GM18520 (cell line): ENCODE measurements around the gene TIE1.
"Not testable (repeated sequence)": the region's sequence is repeated elsewhere in the genome, so short reads cannot be mapped to it uniquely, and the experiment has no call there.

Experiments
- ATAC-seq: cut with Tn5 transposase; IDR thresholded peaks from one replicate; pipeline ENCODE4 v1.9.1; 2021; ENCODE audit not compliant: unreplicated experiment

Gene TIE1

DNA sequence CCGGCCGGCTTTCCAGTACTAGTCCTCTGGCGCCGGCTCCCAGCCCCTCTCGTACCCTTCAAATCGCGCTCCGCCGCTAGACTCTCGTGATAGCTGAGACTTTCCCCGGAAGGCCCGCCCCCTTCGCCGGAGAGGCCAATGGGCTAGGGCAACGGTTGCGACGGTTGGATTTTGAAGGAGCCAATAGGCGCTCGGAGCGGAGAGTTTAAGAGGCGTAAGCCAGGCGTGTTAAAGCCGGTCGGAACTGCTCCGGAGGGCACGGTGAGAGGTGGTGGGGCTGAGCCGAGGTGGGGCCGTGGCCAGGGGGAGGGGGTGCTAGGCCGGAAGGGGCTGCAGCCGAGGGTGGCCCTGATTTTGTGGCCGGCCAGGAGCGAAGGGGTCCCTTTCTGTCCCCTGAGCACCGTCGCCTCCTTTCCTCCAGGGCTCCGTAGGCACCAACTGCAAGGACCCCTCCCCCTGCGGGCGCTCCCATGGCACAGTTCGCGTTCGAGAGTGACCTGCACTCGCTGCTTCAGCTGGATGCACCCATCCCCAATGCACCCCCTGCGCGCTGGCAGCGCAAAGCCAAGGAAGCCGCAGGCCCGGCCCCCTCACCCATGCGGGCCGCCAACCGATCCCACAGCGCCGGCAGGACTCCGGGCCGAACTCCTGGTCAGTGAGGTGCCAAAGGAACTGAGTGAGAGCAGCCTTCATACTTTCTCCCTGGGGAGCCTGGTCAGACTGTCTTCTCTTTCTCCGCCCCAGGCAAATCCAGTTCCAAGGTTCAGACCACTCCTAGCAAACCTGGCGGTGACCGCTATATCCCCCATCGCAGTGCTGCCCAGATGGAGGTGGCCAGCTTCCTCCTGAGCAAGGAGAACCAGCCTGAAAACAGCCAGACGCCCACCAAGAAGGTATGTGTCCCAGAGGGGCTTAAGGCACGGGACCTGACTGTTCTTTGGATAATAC is 58.2 kb downstream of the TIE1 start, which contains the start of gene CDC20:
Gene CDC20 (plus strand): TSS at position 236 of the 948 bp plus-strand sequence. CDS start 235 bp downstream, at position 471.
- peak; percentile 90 for ATAC-seq

DNA sequence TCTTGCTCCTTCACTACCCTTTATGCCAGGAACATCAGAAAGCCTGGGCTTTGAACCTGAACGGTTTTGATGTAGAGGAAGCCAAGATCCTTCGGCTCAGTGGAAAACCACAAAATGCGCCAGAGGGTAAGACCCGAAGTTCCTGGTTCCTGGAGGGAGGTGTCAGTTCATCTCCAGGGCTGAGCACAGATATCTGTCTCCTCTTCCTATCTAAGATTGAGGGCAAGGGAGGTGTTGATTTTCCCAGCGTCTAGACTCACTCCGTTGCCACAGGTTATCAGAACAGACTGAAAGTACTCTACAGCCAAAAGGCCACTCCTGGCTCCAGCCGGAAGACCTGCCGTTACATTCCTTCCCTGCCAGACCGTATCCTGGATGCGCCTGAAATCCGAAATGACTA is 58.9 kb downstream of the TIE1 start:
- no peak for ATAC-seq

DNA sequence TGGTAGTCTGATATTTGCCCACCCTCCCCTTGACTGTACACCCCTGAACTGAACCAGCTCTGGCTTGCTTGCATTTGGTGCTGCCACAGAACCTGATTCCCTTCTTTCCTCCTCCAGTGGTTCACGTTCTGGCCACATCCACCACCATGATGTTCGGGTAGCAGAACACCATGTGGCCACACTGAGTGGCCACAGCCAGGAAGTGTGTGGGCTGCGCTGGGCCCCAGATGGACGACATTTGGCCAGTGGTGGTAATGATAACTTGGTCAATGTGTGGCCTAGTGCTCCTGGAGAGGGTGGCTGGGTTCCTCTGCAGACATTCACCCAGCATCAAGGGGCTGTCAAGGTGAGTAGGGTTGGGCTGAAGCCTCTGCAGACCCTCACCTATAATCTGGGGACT is 59.8 kb downstream of the TIE1 start:
- no peak for ATAC-seq

DNA sequence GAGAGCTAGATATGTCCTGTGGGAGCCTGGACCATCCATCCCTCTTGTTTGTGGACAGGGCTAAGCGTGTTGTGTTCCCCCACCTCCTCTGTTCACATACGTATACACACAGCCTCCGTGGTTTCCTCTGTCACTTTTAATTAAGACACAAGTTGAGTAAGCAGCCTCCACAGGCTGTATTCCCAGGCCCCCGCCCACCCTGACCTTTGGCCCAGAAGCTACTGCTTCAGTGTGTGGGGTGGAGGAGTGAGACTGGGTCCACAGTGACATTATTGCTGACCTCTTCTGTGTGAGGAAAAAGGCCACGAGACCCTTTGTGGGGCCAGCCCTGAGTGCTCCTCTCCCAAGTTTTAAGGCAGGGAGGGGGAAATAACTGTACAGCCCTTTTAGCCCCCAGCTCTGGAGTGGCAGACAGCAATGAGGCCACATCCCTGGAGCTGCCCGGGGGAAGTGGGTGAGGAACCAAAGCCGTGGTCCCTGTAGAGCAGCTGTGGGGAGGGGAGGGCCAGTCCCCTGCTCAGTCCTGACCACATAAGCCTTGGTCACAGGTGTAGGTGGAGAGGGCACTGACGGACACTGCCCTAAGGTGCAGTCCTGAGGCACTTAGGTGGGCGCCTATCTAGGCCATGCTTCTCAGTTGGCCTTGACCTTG is 62.6 kb downstream of the TIE1 start:
- ATAC-seq, result no peak

DNA sequence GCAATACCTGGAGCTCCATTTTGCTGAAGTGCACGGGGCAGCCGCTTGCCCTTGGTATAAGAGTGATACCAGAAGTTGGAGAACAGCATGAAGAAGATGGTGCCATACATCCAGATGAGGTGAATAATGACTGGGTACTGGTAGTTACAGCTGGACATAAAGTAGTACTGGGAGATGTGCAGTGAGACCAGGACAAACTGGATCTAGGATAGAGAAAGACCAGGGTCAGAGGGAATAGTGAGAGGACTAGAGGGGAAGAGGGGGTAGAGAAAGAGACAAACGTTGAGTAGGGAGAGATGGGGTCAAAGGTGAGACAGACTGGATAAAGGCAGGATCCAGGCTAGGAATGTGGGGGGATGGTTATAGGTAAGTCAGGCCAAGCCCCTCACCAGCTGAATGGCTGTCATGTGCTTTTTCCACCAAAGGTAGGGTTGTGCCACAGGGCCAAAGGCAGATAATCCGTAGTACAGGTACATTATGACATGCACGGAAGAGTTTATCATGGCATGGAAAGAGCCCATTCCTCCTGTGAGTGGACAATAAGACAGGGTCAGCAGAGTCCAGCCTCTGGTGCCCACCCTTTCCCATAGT is 63.2 kb downstream of the TIE1 start:
- no peak for ATAC-seq

DNA sequence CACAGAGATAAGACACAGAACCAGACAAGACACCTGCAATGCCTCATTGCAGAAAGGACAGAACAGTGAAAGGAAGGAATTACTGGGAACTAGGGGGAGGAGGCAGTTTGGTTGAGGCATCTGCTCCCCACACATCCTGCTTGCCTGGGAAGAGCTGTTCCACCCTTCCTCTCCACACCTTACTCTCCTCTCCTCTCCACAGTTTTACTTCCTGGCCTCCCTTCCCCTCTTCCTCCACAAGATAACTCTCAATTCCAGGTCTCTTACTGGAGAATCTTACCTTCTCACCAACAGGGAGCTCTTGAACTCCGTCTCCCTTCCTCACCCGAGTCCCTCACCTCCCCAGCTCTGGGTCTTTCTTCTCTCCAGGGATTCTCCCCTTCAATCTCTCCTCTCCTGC is 64.9 kb downstream of the TIE1 start:
- ATAC-seq, result no peak

DNA sequence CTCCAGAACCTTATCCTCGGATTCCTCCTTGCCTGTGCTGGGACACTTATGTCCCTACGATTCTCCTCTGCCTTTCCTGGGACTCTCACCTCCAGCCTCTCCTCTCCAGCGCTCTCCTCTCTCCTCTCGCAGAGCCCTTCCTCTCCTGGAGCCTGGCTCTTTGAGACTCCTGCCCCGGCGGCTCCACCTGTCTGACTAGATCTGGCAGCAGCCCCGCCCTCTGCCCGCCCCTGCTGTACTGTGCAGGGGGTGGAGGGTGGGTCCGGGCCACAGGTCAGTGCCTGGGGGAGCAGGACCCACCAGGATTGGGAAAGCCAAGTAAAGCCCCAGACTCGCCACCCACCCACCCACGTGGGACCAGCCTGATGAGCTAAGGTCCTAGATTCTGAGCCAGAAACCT is 65.4 kb downstream of the TIE1 start:
- ATAC-seq, result no peak

DNA sequence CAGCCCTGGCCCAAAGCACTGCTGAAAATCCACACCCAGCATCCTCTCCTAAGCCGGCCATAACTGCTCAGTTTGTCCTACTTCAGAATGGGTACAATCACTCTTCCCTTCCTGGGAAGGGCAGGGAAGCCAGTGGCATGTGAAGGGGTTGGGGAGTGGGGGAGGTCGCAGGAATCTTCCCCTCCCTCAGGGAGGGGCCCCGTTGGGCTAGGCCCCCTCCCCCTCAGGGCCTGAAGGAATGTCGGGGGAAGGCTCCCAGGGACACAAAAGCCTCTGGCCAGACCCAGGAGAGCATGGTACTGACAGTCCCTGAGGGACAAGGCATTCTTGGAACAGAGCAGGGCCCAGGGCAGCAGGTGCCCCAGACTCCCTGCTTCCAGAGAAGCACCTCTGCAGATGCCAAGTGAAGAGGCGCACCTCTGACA is 65.8 kb downstream of the TIE1 start:
- ATAC-seq, result no peak

DNA sequence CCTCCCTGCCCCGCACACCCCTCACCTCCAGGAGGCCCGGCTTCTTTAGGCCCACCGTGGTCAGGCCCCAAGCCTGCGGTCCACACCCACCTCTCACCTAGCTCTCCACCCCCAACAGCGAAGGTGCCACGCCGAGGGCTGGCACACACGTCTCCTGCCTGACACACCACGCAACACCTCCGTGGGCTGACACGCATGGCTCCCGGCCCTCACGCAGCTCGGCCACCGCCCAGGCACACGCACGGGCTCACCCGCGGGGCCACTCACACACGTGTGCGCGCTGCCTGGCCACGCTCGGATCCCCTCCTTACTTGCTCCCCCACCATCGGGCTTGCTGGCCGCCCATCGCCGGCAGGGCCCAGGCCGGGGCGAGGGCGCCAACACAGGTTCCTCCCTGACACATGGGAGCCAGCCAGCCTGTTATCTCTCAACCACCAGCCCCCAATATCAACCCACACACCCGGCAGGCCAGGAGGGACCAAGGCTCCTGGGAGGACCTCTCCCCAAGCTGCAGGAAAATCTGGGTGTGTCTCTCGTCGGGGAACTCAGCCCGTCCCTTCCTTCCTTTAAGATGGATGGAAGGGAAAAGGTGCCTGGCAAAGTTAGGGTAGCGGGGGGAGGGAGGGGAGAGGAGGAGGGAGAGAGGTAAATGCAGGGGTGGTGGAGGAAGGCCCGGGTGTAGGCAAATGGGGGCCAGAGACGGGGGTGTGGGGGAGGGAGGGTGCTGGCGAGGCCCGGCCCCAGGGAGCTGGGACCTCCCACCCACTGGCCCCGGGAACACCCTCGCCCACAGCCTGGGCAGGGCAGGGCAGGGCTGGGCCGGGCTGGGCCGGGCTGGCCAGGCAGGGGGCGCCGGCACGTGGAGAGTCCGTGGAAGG is 66.5 kb downstream of the TIE1 start:
- ATAC-seq, result no peak

DNA sequence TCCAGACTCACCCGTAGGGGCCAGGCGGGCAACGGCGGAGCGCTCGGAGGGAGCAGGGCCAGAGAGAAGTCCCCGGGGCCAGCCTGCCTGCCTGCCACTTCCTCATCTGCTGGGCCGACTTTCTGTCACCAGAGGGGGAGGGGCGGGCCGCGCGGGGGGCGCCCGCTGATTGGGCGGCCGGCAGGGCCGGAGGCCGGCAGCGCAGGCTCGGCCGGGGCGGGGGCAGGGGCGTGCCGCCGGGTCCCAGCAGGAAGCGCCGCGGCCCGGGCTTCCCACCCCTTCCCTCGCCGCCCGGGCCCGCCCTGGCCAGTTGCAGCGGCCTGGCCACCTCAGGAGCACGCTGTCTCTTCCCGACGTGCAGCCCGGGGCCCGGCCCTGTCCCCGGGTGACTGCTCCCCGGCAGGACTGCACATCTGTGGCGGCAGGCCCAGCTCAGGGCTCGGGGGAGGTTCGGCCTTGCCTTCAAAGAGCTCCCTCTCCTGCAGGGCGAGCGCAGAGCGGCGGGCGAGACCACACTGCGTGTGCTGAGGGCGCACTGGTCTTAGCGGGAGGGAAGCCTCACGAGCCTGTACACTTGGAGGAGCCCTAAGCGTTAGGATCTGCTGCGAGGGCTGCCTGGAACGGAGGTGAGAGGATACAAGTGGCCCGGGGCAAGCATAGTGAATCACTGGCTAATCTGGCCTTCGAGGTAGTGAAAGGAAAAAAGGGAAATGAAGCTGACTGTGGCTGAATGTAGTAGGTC is 67.3 kb downstream of the TIE1 start, which contains the start of gene ELOVL1:
Gene ELOVL1 (minus strand): TSS at position 108 of the 742 bp plus-strand sequence. CDS start 2,402 bp downstream, outside the sequence.
- ATAC-seq, result peak; percentile 51

DNA sequence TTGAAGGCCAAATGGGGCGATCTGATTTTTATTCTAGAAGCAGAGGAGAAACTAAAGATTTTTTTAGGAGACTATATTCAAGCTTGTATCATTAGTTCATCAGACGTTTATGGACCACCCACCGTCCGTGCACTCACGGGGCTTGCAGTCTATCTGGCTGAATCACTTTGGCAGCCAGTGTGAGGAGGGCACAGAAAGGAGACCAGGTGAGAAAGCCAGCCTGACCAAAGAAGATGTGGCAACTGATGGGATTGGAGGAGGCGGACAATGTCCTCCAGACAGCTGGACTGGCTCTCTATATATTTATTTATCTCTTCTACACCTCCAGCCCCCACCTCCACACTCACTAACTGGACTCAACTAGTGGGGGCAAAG is 67.9 kb downstream of the TIE1 start:
- ATAC-seq, result no peak

DNA sequence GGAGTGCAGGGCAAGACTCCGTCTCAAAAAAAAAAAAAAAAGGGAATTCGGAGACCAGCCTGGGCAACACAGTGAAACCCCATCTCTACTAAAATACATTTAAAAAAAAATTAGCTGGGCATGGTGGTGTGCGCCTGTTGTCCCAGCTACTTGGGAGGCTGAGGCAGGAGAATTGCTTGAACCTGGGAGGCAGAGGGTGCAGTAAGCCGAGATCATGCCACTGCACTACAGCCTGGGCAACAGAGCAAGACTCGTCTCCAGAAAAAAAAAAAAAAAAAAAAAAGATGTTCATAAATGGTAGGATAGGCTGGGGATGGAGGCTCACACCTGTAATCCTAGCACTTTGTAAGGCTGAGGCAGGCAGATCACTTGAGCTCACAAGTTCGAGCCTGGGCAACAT is 69.0 kb downstream of the TIE1 start:
- not testable (repeated sequence) for ATAC-seq

DNA sequence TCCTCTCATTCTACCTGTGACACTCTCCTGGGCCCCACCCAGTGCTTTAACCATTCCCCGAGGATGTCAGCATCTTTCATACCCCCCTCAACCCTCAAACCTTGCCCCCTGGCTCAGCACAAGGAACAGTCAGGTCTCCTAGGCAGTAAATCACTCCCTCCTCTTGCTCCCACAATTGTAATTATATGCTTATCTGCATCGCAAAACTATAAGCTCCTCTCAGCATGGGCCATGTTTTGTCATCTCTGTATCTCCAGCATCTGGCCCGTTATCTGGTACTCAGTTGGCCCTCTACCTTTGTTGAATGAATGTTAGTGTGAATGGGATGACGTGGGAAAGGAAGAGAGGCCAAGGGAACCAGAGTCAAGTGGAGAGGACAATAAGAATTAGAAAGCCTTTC is 69.8 kb downstream of the TIE1 start:
- ATAC-seq, result no peak

DNA sequence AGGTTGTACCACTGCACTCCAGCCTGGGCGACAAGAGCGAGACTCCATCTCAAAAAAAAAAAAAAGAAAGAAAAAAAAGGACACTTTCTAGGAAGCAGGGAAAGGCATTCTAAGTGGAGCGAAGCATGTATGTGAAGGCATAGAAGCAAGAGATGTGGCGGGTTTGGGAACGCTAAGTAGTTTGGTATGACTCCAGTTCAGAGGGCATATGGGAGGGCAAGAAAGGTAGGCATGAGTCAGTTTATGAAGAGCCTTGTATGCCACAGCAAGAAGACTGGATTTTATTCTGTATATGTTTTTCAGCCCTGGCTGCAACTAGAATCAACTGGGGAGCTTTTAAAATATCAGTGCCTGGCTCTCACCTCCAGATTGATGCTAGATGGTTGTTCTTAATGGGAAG is 71.4 kb downstream of the TIE1 start:
- no peak for ATAC-seq
